Uterus (tissue), 4 donors: ENCODE results near the gene RASSF3. TPM values are rescaled to one million over a fixed set of nuclear protein-coding genes. Genes with fewer than 3 reads are reported as not detected.

Experiments
- DNase-seq, 2 donors: peaks; one replicate each; pipeline ENCODE4 v3.0.0-alpha.2; 2019 to 2020
- H3K27ac ChIP-seq, 2 donors: fragments of 200-600 bp; sonication (generic); 1 replicate in 1 of 2; 2 replicates in 1 of 2; pipeline ENCODE4 v1.5.1; 2016 to 2018
- H3K27me3 ChIP-seq, 2 donors: fragments of 200-600 bp; sonication (generic); one replicate each; pipeline ENCODE4 v1.5.1; 2018 to 2019; ENCODE audit warnings: control low read depth in 1 of 2
- H3K36me3 ChIP-seq, 2 donors: fragments of 200-600 bp; sonication (generic); one replicate each; pipeline ENCODE4 v1.5.1; 2019; ENCODE audit warnings: control low read depth in 1 of 2
- H3K4me1 ChIP-seq, 2 donors: fragments of 200-600 bp; sonication (generic); one replicate each; pipeline ENCODE4 v1.5.1; 2018 to 2019; ENCODE audit warnings: control low read depth in 1 of 2
- H3K4me3 ChIP-seq, 2 donors: fragments of 200-600 bp; sonication (generic); 1 replicate in 1 of 2; 2 replicates in 1 of 2; pipeline ENCODE4 v1.5.1; 2018 to 2019; ENCODE audit warnings: mild to moderate bottlenecking in 1 of 2
- H3K9me3 ChIP-seq, 2 donors: fragments of 200-600 bp; sonication (generic); one replicate each; pipeline ENCODE4 v1.5.1; 2019; ENCODE audit warnings: control low read depth in 1 of 2
- CTCF ChIP-seq, 4 experiments: fragments of 200-600 bp in 2 of 4; fragments of 450-650 bp in 2 of 4; sonication (generic) in 2 of 4; IDR thresholded peaks; one replicate each; pipeline ENCODE4 v1.5.1; 2016 to 2019; ENCODE audit warnings: antibody characterized with exemption in 4 of 4, mild to moderate bottlenecking in 2 of 4, moderate library complexity in 1 of 4
- POLR2A ChIP-seq, 2 donors: fragments of 450-650 bp; IDR thresholded peaks; one replicate each; pipeline ENCODE4 v1.6.1; 2016; ENCODE audit warnings: antibody characterized with exemption in 2 of 2, mild to moderate bottlenecking in 1 of 2, moderate library complexity in 1 of 2
- intact Hi-C: fragments of 100-400 bp; cut with DNase I; formaldehyde crosslinking; loops from one replicate; pipeline ENCODE4 v1.15.1; 2023; ENCODE audit warnings: low total_unique reads
- total RNA-seq, 4 donors: library from RNA; depleted of rRNA in 3 of 4; stranded (reverse); fragments of >200 nt in 3 of 4; gene quantifications; one replicate each; pipeline versions ENCODE4 v1.1.0 to v1.2.4, GENCODE V29; 2014 to 2023
- donor health status: DM: yes; HTN: yes; CAD: no.

The RASSF3 gene
- total RNA-seq, 4 donors from 2014 or later: 17.7 to 64.7 (median 29.2) TPM

- Histone ChIP-seq H3K36me3 (no peaks in the 10 kb centered on the region), H3K9me3 (no peaks in the 10 kb centered on the region), H3K27ac (peak overlapping the region; percentile 84 to 97), H3K4me3 (peak overlapping the region; percentile 71 to 97), H3K27me3 (no peaks in the 10 kb centered on the region), H3K4me1 (peaks cover 0 to 3% of the 10 kb centered on the region in 2 donors)
- intact Hi-C loops: loop anchor here (10.0 kb wide), 1 partner anchor 86 kb away; no protein-coding TSS in a partner anchor
- TF ChIP-seq CTCF (IDR thresholded peaks at IDR 0.05): peak in 1 of 4 experiments; percentile 9
- no peak for TF ChIP-seq POLR2A (IDR thresholded peaks at IDR 0.05)
- DNase-seq: peak in 1 of 2 donors; percentile 45
Measured at GRCh38 chr12:64608901-64609535, 1.3 kb upstream of the RASSF3 start.

- intact Hi-C loops: loop anchor here (10.0 kb wide), 1 partner anchor 85 kb away; no protein-coding TSS in a partner anchor
- no peaks in the 10 kb centered on the region for H3K36me3 ChIP-seq
Measured at GRCh38 chr12:64609536-64610078, 688 bp upstream of the RASSF3 start.

GRCh38 chr12:64610660-64611340 is 505 bp downstream of the RASSF3 start:
- intact Hi-C loops: no loop called here
- TF ChIP-seq CTCF (IDR thresholded peaks at IDR 0.05) (no peak), POLR2A (IDR thresholded peaks at IDR 0.05) (no peak)
- Histone ChIP-seq H3K9me3 (no peaks in the 10 kb centered on the region), H3K36me3 (no peaks in the 10 kb centered on the region), H3K27ac (peak overlapping the region; percentile 84 to 97), H3K27me3 (no peaks in the 10 kb centered on the region), H3K4me3 (peak overlapping the region; percentile 71 to 97), H3K4me1 (peaks cover 0 to 3% of the 10 kb centered on the region in 2 donors)
- peak; percentile 52 to 57 for DNase-seq

More at GRCh38 chr12:64609536-64610078, 688 bp upstream of the RASSF3 start:
- H3K9me3 ChIP-seq: no peaks in the 10 kb centered on the region
- H3K27ac ChIP-seq: peak overlapping the region; percentile 84 to 97
- peaks cover 0 to 3% of the 10 kb centered on the region in 2 donors for H3K4me1 ChIP-seq
- no peaks in the 10 kb centered on the region for H3K27me3 ChIP-seq
- H3K4me3 ChIP-seq: peak overlapping the region; percentile 71 to 97
- TF ChIP-seq POLR2A (IDR thresholded peaks at IDR 0.05) (no peak), CTCF (IDR thresholded peaks at IDR 0.05) (no peak)
- no peak for DNase-seq

GRCh38 chr12:64611341-64612284 is 1.3 kb downstream of the RASSF3 start:
- Histone ChIP-seq H3K9me3 (no peaks in the 10 kb centered on the region), H3K27me3 (no peaks in the 10 kb centered on the region), H3K4me3 (peak overlapping the region; percentile 71 to 97), H3K4me1 (peaks cover 3 to 4% of the 10 kb centered on the region in 2 donors), H3K27ac (peak overlapping the region; percentile 84 to 97), H3K36me3 (no peaks in the 10 kb centered on the region)
- peak; percentile 50 to 52 for DNase-seq
- intact Hi-C loops: no loop called here
- TF ChIP-seq POLR2A (IDR thresholded peaks at IDR 0.05): no peak
- TF ChIP-seq CTCF (IDR thresholded peaks at IDR 0.05): no peak
